H1 (cell line): ENCODE results near the gene AGAP1.

ENCODE experiments used
- ATF2 ChIP-seq: IDR thresholded peaks from 2 replicates; pipeline ENCODE4 v1.6.1; 2012; ENCODE audit warnings: low read length, inconsistent platforms
- BACH1 ChIP-seq: IDR thresholded peaks from 2 replicates; pipeline ENCODE4 v1.6.1; 2012; ENCODE audit warnings: low read length, improper control_type of control experiment
- BCL11A ChIP-seq, 2 experiments: IDR thresholded peaks; one replicate each; pipeline ENCODE4 v1.6.1; 2011; ENCODE audit warnings: low read depth in 2 of 2, low read length in 2 of 2, mild to moderate bottlenecking in 2 of 2
- CBX5 ChIP-seq: fragments of 300-800, 300-1000 bp; sonication (generic); IDR thresholded peaks from 2 replicates; pipeline ENCODE4 v1.7.1; 2016; ENCODE audit warnings: antibody characterized with exemption, low read length, low read depth
- CTCF ChIP-seq, 3 experiments: IDR thresholded peaks; 1 replicate in 2 of 3; 2 replicates in 1 of 3; pipeline versions ENCODE4 v1.5.1 to v1.6.1; 2011; ENCODE audit warnings: low read length in 3 of 3, mild to moderate bottlenecking in 3 of 3, inconsistent platforms in 2 of 3, low read depth in 1 of 3, moderate library complexity in 1 of 3; ENCODE audit not compliant: insufficient read depth in 1 of 3; ENCODE audit errors: control extremely low read depth in 1 of 3
- EP300 ChIP-seq, 2 experiments: IDR thresholded peaks; 1 replicate in 1 of 2; 2 replicates in 1 of 2; pipeline ENCODE4 v1.6.1; 2011 to 2012; ENCODE audit warnings: low read depth in 2 of 2, low read length in 2 of 2, mild to moderate bottlenecking in 2 of 2, borderline replicate concordance in 1 of 2, inconsistent platforms in 1 of 2, moderate library complexity in 1 of 2
- EZH2 ChIP-seq: fragments of 200-600 bp; sonication (generic); IDR thresholded peaks from 2 replicates; pipeline ENCODE4 v1.7.1; 2012; ENCODE audit warnings: low read depth, mild to moderate bottlenecking, moderate library complexity, low read length, inconsistent platforms; ENCODE audit not compliant: severe bottlenecking
- JUN ChIP-seq: IDR thresholded peaks from 2 replicates; pipeline ENCODE4 v1.6.1; 2011; ENCODE audit warnings: low read depth, mild to moderate bottlenecking, improper control_type of control experiment, low read length
- POLR2A ChIP-seq, 2 experiments: IDR thresholded peaks; 1 replicate in 1 of 2; 2 replicates in 1 of 2; pipeline ENCODE4 v1.6.1; 2011; ENCODE audit warnings: low read depth in 2 of 2, low read length in 2 of 2, mild to moderate bottlenecking in 2 of 2; ENCODE audit errors: control extremely low read depth in 1 of 2
- RXRA ChIP-seq: IDR thresholded peaks from 2 replicates; pipeline ENCODE4 v1.6.1; 2011; ENCODE audit warnings: low read depth, mild to moderate bottlenecking, low read length, moderate library complexity; ENCODE audit not compliant: insufficient read depth
- SP4 ChIP-seq: IDR thresholded peaks from 2 replicates; pipeline ENCODE4 v1.6.1; 2012; ENCODE audit warnings: low read length, inconsistent platforms
- YY1 ChIP-seq: IDR thresholded peaks from 2 replicates; pipeline ENCODE4 v1.6.1; 2011; ENCODE audit warnings: low read depth, mild to moderate bottlenecking, low read length

GRCh38 chr2:235563056-235563910, 69.4 kb downstream of the AGAP1 start:
- TF ChIP-seq CTCF (IDR thresholded peaks at IDR 0.05; ENCODE audit: control extremely low read depth in 1 of 3, insufficient read depth in 1 of 3, low read depth in 1 of 3, low read length in 3 of 3) (no peak), CBX5 (no peak), POLR2A (IDR thresholded peaks at IDR 0.05; ENCODE audit: control extremely low read depth in 1 of 2, low read depth in 2 of 2, low read length in 2 of 2) (no peak), YY1 (no peak), EZH2 (no peak), BACH1 (no peak), RXRA (no peak), EP300 (IDR thresholded peaks at IDR 0.05; ENCODE audit: borderline replicate concordance in 1 of 2, low read depth in 2 of 2, low read length in 2 of 2) (no peak), ATF2 (no peak), SP4 (no peak), JUN (no peak), BCL11A (IDR thresholded peaks at IDR 0.05; ENCODE audit: low read depth in 2 of 2, low read length in 2 of 2) (no peak)
